Astrocyte (in vitro differentiated cells and primary cell): ENCODE data around the gene PCDHB13.
"Not testable (repeated sequence)": the region's sequence is repeated elsewhere in the genome, so short reads cannot be mapped to it uniquely, and the experiment has no call there.

Experiments
- EZH2 ChIP-seq: IDR thresholded peaks from 2 replicates; pipeline ENCODE4 v1.6.1; 2012; ENCODE audit warnings: mild to moderate bottlenecking, low read length, inconsistent platforms; ENCODE audit not compliant: insufficient read depth
- TF ChIP-seq, protein P1 (sequence below): IDR thresholded peaks from 2 replicates; pipeline ENCODE4 v1.5.1; 2011; ENCODE audit warnings: low read depth, mild to moderate bottlenecking, inconsistent platforms, low read length, moderate library complexity; ENCODE audit not compliant: insufficient read depth

DNA sequence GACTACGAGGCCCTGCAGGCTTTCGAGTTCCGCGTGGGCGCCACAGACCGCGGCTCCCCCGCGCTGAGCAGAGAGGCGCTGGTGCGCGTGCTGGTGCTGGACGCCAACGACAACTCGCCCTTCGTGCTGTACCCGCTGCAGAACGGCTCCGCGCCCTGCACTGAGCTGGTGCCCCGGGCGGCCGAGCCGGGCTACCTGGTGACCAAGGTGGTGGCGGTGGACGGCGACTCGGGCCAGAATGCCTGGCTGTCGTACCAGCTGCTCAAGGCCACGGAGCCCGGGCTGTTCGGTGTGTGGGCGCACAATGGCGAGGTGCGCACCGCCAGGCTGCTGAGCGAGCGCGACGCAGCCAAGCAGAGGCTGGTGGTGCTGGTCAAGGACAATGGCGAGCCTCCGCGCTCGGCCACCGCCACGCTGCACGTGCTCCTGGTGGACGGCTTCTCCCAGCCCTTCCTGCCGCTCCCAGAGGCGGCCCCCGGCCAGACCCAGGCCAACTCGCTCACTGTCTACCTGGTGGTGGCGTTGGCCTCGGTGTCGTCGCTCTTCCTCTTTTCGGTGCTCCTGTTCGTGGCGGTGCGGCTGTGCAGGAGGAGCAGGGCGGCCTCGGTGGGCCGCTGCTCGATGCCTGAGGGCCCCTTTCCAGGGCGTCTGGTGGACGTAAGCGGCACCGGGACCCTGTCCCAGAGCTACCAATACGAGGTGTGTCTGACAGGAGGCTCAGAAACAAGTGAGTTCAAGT lies 29.4 kb upstream of the PCDHB13 start:
- TF ChIP-seq, protein P1, sequence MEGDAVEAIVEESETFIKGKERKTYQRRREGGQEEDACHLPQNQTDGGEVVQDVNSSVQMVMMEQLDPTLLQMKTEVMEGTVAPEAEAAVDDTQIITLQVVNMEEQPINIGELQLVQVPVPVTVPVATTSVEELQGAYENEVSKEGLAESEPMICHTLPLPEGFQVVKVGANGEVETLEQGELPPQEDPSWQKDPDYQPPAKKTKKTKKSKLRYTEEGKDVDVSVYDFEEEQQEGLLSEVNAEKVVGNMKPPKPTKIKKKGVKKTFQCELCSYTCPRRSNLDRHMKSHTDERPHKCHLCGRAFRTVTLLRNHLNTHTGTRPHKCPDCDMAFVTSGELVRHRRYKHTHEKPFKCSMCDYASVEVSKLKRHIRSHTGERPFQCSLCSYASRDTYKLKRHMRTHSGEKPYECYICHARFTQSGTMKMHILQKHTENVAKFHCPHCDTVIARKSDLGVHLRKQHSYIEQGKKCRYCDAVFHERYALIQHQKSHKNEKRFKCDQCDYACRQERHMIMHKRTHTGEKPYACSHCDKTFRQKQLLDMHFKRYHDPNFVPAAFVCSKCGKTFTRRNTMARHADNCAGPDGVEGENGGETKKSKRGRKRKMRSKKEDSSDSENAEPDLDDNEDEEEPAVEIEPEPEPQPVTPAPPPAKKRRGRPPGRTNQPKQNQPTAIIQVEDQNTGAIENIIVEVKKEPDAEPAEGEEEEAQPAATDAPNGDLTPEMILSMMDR = not testable (repeated sequence)
- not testable (repeated sequence) for TF ChIP-seq EZH2
